Transverse colon (tissue), 4 donors: ENCODE measurements around the gene SYCN. TPM values are rescaled to one million over a fixed set of nuclear protein-coding genes. Genes with fewer than 3 reads are reported as not detected.
"Not testable (repeated sequence)": the region's sequence is repeated elsewhere in the genome, so short reads cannot be mapped to it uniquely, and the experiment has no call there.

ENCODE experiments used
- DNase-seq: peaks from one replicate; pipeline ENCODE4 v3.0.0-alpha.2; 2019
- H3K27ac ChIP-seq, 4 donors: fragments of 200-600 bp; sonication (generic); 2 replicates each; pipeline ENCODE4 v1.5.1; 2016 to 2018; ENCODE audit warnings: inconsistent platforms in 4 of 4
- H3K27me3 ChIP-seq: fragments of 200-600 bp; sonication (generic); 2 replicates; pipeline ENCODE4 v1.5.1; 2017; ENCODE audit warnings: inconsistent platforms
- H3K36me3 ChIP-seq, 4 donors: fragments of 200-600 bp; sonication (generic); 2 replicates each; pipeline ENCODE4 v1.5.1; 2017 to 2019; ENCODE audit warnings: inconsistent platforms in 4 of 4
- H3K4me1 ChIP-seq, 4 donors: fragments of 200-600 bp; sonication (generic); 2 replicates each; pipeline ENCODE4 v1.5.1; 2017 to 2020; ENCODE audit warnings: inconsistent platforms in 4 of 4
- H3K4me3 ChIP-seq, 4 donors: fragments of 200-600 bp; sonication (generic); 1 replicate in 1 of 4; 2 replicates in 3 of 4; pipeline versions ENCODE4 v1.5.1 to v1.6.1; 2017 to 2019; ENCODE audit warnings: inconsistent platforms in 4 of 4
- H3K9me3 ChIP-seq, 2 donors: fragments of 200-600 bp; sonication (generic); 2 replicates each; pipeline ENCODE4 v1.5.1; 2017 to 2019; ENCODE audit warnings: inconsistent platforms in 2 of 2
- CTCF ChIP-seq, 5 experiments: fragments of 200-600 bp in 3 of 5; fragments of 450-650 bp in 2 of 5; sonication (generic) in 3 of 5; IDR thresholded peaks; 1 replicate in 2 of 5; 2 replicates in 3 of 5; pipeline ENCODE4 v1.5.1; 2016 to 2017; ENCODE audit warnings: antibody characterized with exemption in 5 of 5, inconsistent platforms in 3 of 5, mild to moderate bottlenecking in 2 of 5, moderate library complexity in 1 of 5
- EP300 ChIP-seq: sonication (generic); formaldehyde crosslinking; IDR thresholded peaks from one replicate; pipeline ENCODE4 v1.6.1; 2017; ENCODE audit warnings: antibody characterized with exemption, low read depth
- POLR2A ChIP-seq: fragments of 450-650 bp; IDR thresholded peaks from one replicate; pipeline ENCODE4 v1.6.1; 2016; ENCODE audit warnings: antibody characterized with exemption, mild to moderate bottlenecking, moderate library complexity
- POLR2AphosphoS5 ChIP-seq, 3 donors: sonication (generic); formaldehyde crosslinking; IDR thresholded peaks; one replicate each; pipeline ENCODE4 v1.6.1; 2016; ENCODE audit warnings: antibody characterized with exemption in 3 of 3
- WGBS, 2 donors: methylation state at CpG; one replicate each; pipeline ENCODE4 v1.1.5; 2018; ENCODE audit warnings: low coverage in 1 of 2; 5-methylcytosine and 5-hydroxymethylcytosine counted together
- in situ Hi-C, 4 donors: fragments of 200-750 bp; cut with MboI; loops; one replicate each; pipeline versions ENCODE4 v1.15.0 to v1.15.1; 2017; ENCODE audit warnings: low sequenced_read_pairs in 3 of 4, low pct_ligation_motif_present in 1 of 4, low pct_unique_long_range_greater_than_20kb in 1 of 4
- intact Hi-C: fragments of 100-400 bp; cut with DNase I; formaldehyde crosslinking; loops from one replicate; pipeline ENCODE4 v1.15.1; 2023; ENCODE audit warnings: low total_unique reads
- total RNA-seq, 4 donors: library from RNA; depleted of rRNA; stranded (reverse); fragments of >200 nt; gene quantifications; one replicate each; pipeline ENCODE4 v1.1.0, GENCODE V29; 2016

SYCN gene
- total RNA-seq, 4 donors from 2014 or later, result not detected

DNA sequence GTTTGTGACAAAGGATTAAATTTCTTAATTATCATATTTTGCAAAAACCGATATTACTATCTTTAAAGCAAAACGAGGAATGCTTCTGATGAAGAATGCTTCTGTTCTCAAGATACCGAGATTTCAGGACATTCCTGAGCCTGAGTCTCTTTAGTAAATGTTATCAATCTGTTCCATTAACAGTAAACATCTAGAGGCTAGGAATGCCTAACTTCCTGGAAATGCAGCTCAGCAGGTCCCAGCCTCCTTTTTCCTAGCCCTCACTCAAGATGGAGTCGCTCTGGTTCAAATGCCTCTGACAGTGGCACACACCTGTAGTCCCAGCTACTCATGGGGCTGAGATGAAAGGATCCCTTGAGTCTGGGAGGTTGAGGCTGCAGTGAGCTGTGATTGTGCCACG lies 47.0 kb upstream of the SYCN start:
- H3K27me3 ChIP-seq, result peaks cover 57% of the 10 kb centered on the region
- H3K36me3 ChIP-seq, result no peaks in the 10 kb centered on the region
- WGBS, 2 donors, result 62 to 79% methylated on average over 3 to 5 of the region's 5 CpGs
- no peaks in the 10 kb centered on the region for H3K9me3 ChIP-seq
- no peak for TF ChIP-seq EP300
- TF ChIP-seq POLR2A, result no peak
- no peak for TF ChIP-seq CTCF (IDR thresholded peaks at IDR 0.05)
- TF ChIP-seq POLR2AphosphoS5 (IDR thresholded peaks at IDR 0.05), result no peak
- no peak overlapping the region for H3K4me3 ChIP-seq
- in situ Hi-C loops, result no loop called here
- H3K4me1 ChIP-seq, result peaks cover 0 to 12% (median 9%) of the 10 kb centered on the region in 4 donors
- no peak overlapping the region for H3K27ac ChIP-seq
- no peak for DNase-seq
- intact Hi-C loops, result no loop called here

- TF ChIP-seq POLR2A (no peak), CTCF (IDR thresholded peaks at IDR 0.05) (no peak), EP300 (no peak), POLR2AphosphoS5 (IDR thresholded peaks at IDR 0.05) (no peak)
- no peak for DNase-seq
- intact Hi-C loops, result no loop called here
- H3K27me3 ChIP-seq, result peaks cover 49% of the 10 kb centered on the region
- no peaks in the 10 kb centered on the region for H3K36me3 ChIP-seq
- peaks cover 0 to 10% (median 9%) of the 10 kb centered on the region in 4 donors for H3K4me1 ChIP-seq
- in situ Hi-C loops, result no loop called here
- WGBS, 2 donors, result 73% methylated on average over 2 to 8 of the region's 13 CpGs
- no peaks in the 10 kb centered on the region for H3K9me3 ChIP-seq
- H3K4me3 ChIP-seq, result peak within 1 kb of the TSS in 1 of 4 donors; percentile 15
- H3K27ac ChIP-seq, result no peak within 1 kb of the TSS
These were observed 44.7 kb upstream of the SYCN start, which contains the start of gene IFNL4 for GRCh38 chr19:39248806-39249205. TSS of gene IFNL4 (minus strand) at chr19:39248856.

- in situ Hi-C loops (no loop called here), intact Hi-C loops (no loop called here)
- Histone ChIP-seq H3K27ac (no peak overlapping the region), H3K27me3 (peaks cover 51% of the 10 kb centered on the region), H3K4me1 (peaks cover 0 to 10% (median 9%) of the 10 kb centered on the region in 4 donors), H3K36me3 (no peaks in the 10 kb centered on the region), H3K4me3 (peak overlapping the region in 1 of 4 donors; percentile 15), H3K9me3 (no peaks in the 10 kb centered on the region)
- TF ChIP-seq EP300 (no peak), POLR2AphosphoS5 (IDR thresholded peaks at IDR 0.05) (no peak), POLR2A (no peak), CTCF (IDR thresholded peaks at IDR 0.05) (no peak)
- WGBS, 2 donors, result 51% methylated on average over 52 of the region's 92 CpGs; no CpG with 5 or more reads in 1 of the 2 donors
- DNase-seq, result no peak
These were observed 43.9 kb upstream of the SYCN start for GRCh38 chr19:39247701-39248664.

- no peaks in the 10 kb centered on the region for H3K9me3 ChIP-seq
- in situ Hi-C loops (no loop called here), intact Hi-C loops (no loop called here)
- peaks cover 0 to 10% (median 9%) of the 10 kb centered on the region in 4 donors for H3K4me1 ChIP-seq
- peak; percentile 16 for DNase-seq
- H3K27ac ChIP-seq, result no peak overlapping the region
- peaks cover 51% of the 10 kb centered on the region for H3K27me3 ChIP-seq
- no peaks in the 10 kb centered on the region for H3K36me3 ChIP-seq
- TF ChIP-seq EP300, result no peak
- no peak for TF ChIP-seq POLR2A
- TF ChIP-seq CTCF (IDR thresholded peaks at IDR 0.05), result no peak
- no peak for TF ChIP-seq POLR2AphosphoS5 (IDR thresholded peaks at IDR 0.05)
- no peak overlapping the region for H3K4me3 ChIP-seq
- WGBS, 2 donors, result 39% methylated on average over 21 of the region's 42 CpGs; no CpG with 5 or more reads in 1 of the 2 donors
These were observed 43.0 kb upstream of the SYCN start for GRCh38 chr19:39246951-39247669.

GRCh38 chr19:39245166-39245565 lies 41.1 kb upstream of the SYCN start:
- DNase-seq, H3K4me1 ChIP-seq, H3K36me3 ChIP-seq, H3K9me3 ChIP-seq, H3K27ac ChIP-seq, in situ Hi-C loops, H3K4me3 ChIP-seq, intact Hi-C loops: not testable (repeated sequence)
- WGBS, 2 donors, result no CpG with 5 or more reads among the region's 1 CpG
- peaks cover 44% of the 10 kb centered on the region for H3K27me3 ChIP-seq
